Activated CD4-positive, alpha-beta T cell treated with anti-CD3 and anti-CD28 coated beads, Interleukin-2, amount 50 U/mL, for 16 hours (primary cell): ENCODE data around the gene RNF125.

Experiments
- DNase-seq: peaks from one replicate; pipeline ENCODE4 v3.0.0-alpha.2; 2020

RNF125 gene

GRCh38 chr18:32091724-32092421 lies 73.2 kb downstream of the RNF125 start, which contains the start of gene RNF138:
Gene RNF138 (plus strand): TSS chr18:32091874. CDS start chr18:32092777, 903 bp downstream.
- peak; percentile 88 for DNase-seq

- peak; percentile 99 for DNase-seq
Observed at GRCh38 chr18:32092422-32093101, 73.9 kb downstream of the RNF125 start.

GRCh38 chr18:32093102-32093511 lies 74.5 kb downstream of the RNF125 start:
- peak; percentile 48 for DNase-seq

- peak; percentile 27 for DNase-seq
Observed at GRCh38 chr18:32093523-32093922, 74.9 kb downstream of the RNF125 start.

GRCh38 chr18:32095192-32095899 lies 76.7 kb downstream of the RNF125 start:
- peak; percentile 48 for DNase-seq

GRCh38 chr18:32095900-32096229 lies 77.2 kb downstream of the RNF125 start:
- DNase-seq = no peak

GRCh38 chr18:32096946-32097345 lies 78.3 kb downstream of the RNF125 start:
- no peak for DNase-seq

- no peak for DNase-seq
Observed at GRCh38 chr18:32104516-32104915, 85.9 kb downstream of the RNF125 start.

GRCh38 chr18:32110005-32110404 lies 91.4 kb downstream of the RNF125 start:
- no peak for DNase-seq

GRCh38 chr18:32111706-32112105 lies 93.1 kb downstream of the RNF125 start:
- no peak for DNase-seq

GRCh38 chr18:32112826-32113225 lies 94.2 kb downstream of the RNF125 start:
- no peak for DNase-seq

GRCh38 chr18:32114293-32114942 lies 95.8 kb downstream of the RNF125 start:
- DNase-seq = no peak

GRCh38 chr18:32122039-32122438 lies 103.4 kb downstream of the RNF125 start:
- DNase-seq = no peak
